ENCODE data around the gene NAALADL2.

GRCh38 chr3:175422744-175423143 is 563.6 kb downstream of the NAALADL2 start:
- TF ChIP-seq CTCF (IDR thresholded peaks at IDR 0.05; ENCODE audit: insufficient read depth, low read length, poor library complexity, severe bottlenecking) (no peak), EZH2phosphoT487 (conservative IDR thresholded peaks at IDR 0.05; ENCODE audit: low read length) (no peak)
